IPS DF 6.9 (cell line): ENCODE data around the gene TMA16.

Experiments
- DNase-seq: peaks from one replicate; pipeline ENCODE4 v3.0.0-alpha.2; 2013; ENCODE audit warnings: low read depth, low spot score
- H3K27ac ChIP-seq: one replicate; pipeline ENCODE4 v1.5.1; 2013; ENCODE audit warnings: low read length, control low read depth
- H3K27me3 ChIP-seq: 2 replicates; pipeline ENCODE4 v1.6.1; 2013; ENCODE audit warnings: mild to moderate bottlenecking, low read length; ENCODE audit not compliant: control insufficient read depth, insufficient read depth
- H3K36me3 ChIP-seq: 2 replicates; pipeline ENCODE4 v1.6.1; 2013; ENCODE audit warnings: low read length; ENCODE audit not compliant: control insufficient read depth, insufficient read depth
- H3K4me1 ChIP-seq: 2 replicates; pipeline ENCODE4 v1.6.1; 2013; ENCODE audit warnings: low read length; ENCODE audit not compliant: control insufficient read depth, insufficient read depth
- H3K4me3 ChIP-seq: 2 replicates; pipeline ENCODE4 v1.5.1; 2013; ENCODE audit warnings: mild to moderate bottlenecking, low read length
- H3K9me3 ChIP-seq: 2 replicates; pipeline ENCODE4 v1.6.1; 2013; ENCODE audit warnings: low read length, inconsistent platforms; ENCODE audit not compliant: control insufficient read depth, insufficient read depth
- WGBS: extraction: QIAGEN DNeasy Blood & Tissue Kit; methylation state at CpG from one replicate; pipeline ENCODE4 v1.1.7; 2013; ENCODE audit warnings: mixed read lengths, missing lambda C conversion rate; ENCODE audit not compliant: insufficient read length, insufficient coverage; 5-methylcytosine and 5-hydroxymethylcytosine counted together

The TMA16 gene

DNA sequence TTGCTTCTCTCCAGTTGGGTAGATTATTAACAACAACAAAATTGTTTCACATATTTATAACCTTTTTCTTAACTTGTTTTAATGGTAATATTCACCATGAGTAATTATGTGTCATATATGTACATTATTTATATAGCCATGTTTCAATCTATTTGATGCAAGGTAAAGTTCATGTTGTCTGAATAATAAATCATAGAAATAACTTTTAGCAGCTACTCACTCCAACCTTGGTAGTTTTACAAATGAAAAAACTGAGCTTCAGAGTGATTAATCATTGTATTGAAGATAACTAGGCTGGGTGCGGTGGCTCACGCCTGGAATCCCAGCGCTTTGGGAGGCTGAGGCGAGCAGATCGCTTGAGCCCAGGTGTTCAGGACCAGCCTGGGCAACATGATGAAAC is 46.0 kb downstream of the TMA16 start:
- WGBS = no CpG with 5 or more reads among the region's 5 CpGs
- no peaks in the 10 kb centered on the region for H3K9me3 ChIP-seq
- H3K4me1 ChIP-seq = no peaks in the 10 kb centered on the region
- H3K4me3 ChIP-seq = no peak overlapping the region
- H3K27ac ChIP-seq = no peak overlapping the region
- H3K36me3 ChIP-seq = no peaks in the 10 kb centered on the region
- no peak for DNase-seq
- H3K27me3 ChIP-seq = no peaks in the 10 kb centered on the region

- H3K4me3 ChIP-seq = no peak overlapping the region
- WGBS = no CpG with 5 or more reads among the region's 3 CpGs
- no peak for DNase-seq
- H3K4me1 ChIP-seq = no peaks in the 10 kb centered on the region
- no peaks in the 10 kb centered on the region for H3K36me3 ChIP-seq
- H3K9me3 ChIP-seq = no peaks in the 10 kb centered on the region
- H3K27ac ChIP-seq = no peak overlapping the region
- no peaks in the 10 kb centered on the region for H3K27me3 ChIP-seq
Measured at GRCh38 chr4:163540977-163541376, 46.5 kb downstream of the TMA16 start.

DNA sequence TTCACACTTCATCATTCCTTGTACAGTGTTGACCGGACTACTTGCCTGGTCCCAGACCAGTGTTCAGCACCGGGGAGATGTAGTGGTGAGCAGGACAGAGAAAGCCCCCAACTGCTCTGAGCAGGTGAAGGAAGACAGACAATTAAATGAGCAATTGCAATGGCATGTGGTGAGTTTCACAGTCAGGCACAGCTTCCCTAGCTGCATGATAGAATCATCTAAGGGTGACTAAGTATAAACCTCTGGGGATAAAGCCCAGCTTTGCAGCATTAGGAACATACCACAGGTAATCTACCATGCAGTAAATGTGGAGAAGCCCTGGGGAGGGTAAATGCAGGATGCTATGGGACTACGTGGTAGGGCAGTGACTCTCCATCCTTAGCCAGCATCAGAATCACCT is 47.8 kb downstream of the TMA16 start:
- Histone ChIP-seq H3K27me3 (no peaks in the 10 kb centered on the region), H3K4me3 (no peak overlapping the region), H3K27ac (no peak overlapping the region), H3K9me3 (no peaks in the 10 kb centered on the region), H3K36me3 (no peaks in the 10 kb centered on the region), H3K4me1 (no peaks in the 10 kb centered on the region)
- DNase-seq = no peak
- no CpG with 5 or more reads among the region's 3 CpGs for WGBS

DNA sequence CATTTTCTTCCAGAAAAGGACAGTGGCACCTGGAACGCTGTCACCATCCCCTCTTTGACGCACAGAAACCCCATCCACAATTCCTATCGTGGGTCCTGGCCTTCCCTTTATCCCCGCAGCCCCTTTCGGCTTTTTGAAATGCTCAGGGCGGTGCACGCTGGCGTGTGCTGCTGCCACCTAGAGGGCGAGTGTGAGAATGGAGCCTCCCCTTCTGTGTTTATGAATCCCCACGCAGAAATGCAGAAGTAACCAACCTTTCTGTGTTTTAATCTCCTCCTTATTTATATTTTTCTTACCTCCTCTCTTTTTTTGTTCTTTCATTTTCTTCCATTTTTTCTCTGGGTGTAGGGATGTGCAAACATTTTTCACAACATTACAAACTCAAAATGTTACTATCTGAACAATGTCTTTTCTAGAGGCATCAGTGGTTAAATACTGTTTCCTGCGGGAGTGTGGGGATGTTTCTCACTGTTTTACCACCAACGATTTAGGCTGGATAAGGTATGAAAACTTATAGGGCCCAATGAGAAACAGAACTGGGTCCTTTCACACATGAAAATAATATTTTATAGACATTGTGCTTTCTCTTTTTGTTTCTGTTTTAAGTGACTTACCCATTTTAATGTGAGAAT is 50.0 kb downstream of the TMA16 start:
- H3K4me3 ChIP-seq = no peak overlapping the region
- WGBS = no CpG with 5 or more reads among the region's 12 CpGs
- H3K27ac ChIP-seq = no peak overlapping the region
- no peak for DNase-seq
- no peaks in the 10 kb centered on the region for H3K36me3 ChIP-seq
- no peaks in the 10 kb centered on the region for H3K9me3 ChIP-seq
- H3K27me3 ChIP-seq = no peaks in the 10 kb centered on the region
- H3K4me1 ChIP-seq = no peaks in the 10 kb centered on the region

DNA sequence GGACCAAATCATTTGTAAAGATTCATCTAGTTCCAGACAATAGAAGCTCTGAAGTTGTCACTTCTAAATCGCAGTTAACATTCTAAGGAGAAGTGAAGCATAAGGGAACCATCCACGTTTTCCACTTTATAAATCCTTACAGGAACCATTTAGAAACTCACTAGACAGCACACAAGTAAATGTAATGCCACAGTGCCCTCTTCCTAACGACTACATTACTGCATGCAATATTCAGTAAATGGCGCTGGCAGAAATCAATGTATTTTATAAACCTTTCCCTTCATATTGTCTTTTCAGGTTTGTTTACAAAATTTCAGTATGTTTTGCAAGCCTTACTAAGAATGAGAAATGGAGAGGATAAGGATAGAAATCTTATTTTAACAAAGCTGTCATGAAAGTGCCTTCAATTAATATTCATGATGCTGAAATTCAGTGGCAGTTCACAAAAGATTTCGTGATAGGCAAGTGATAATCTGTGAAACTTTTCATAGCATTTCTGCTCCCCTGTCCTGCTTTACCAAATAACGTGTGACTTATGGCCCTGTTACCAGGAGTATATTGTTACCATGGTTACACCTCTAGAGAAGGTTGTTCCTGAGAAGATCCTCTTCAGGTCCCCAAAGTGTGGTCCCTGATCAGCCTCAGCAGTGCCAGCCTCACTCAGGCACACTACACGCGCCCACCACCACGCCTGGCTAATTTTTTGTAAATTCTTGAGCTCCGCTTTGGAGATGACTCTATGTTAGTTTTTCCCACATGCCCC is 54.2 kb downstream of the TMA16 start:
- Histone ChIP-seq H3K4me1 (no peaks in the 10 kb centered on the region), H3K36me3 (no peaks in the 10 kb centered on the region), H3K4me3 (no peak overlapping the region), H3K9me3 (no peaks in the 10 kb centered on the region), H3K27me3 (no peaks in the 10 kb centered on the region), H3K27ac (no peak overlapping the region)
- WGBS = no CpG with 5 or more reads among the region's 10 CpGs
- DNase-seq = no peak

DNA sequence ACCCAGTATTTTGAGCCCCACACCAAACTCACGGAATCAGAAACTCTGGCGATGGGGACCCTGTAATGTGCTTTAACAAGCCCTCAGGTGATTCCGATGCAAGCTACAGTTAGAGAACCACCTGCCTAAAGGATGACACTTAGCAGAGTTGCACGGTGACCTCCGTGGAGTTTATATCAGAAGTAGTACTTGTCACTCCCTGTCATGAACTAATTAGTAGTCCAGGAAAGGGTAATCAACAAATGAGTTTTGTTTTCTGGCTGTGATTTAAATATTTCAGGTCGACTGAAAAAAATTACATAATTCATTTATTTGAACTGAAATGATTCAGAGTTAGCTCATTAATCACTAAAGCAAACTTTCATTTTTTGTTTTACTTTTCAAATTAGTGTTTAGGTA is 56.4 kb downstream of the TMA16 start:
- DNase-seq = no peak
- no peak overlapping the region for H3K4me3 ChIP-seq
- no peaks in the 10 kb centered on the region for H3K36me3 ChIP-seq
- no peaks in the 10 kb centered on the region for H3K4me1 ChIP-seq
- H3K27ac ChIP-seq = no peak overlapping the region
- no peaks in the 10 kb centered on the region for H3K27me3 ChIP-seq
- H3K9me3 ChIP-seq = no peaks in the 10 kb centered on the region
- no CpG with 5 or more reads among the region's 6 CpGs for WGBS

- no peaks in the 10 kb centered on the region for H3K36me3 ChIP-seq
- no peak overlapping the region for H3K4me3 ChIP-seq
- DNase-seq = no peak
- H3K4me1 ChIP-seq = no peaks in the 10 kb centered on the region
- H3K27ac ChIP-seq = no peak overlapping the region
- no peaks in the 10 kb centered on the region for H3K27me3 ChIP-seq
- no peaks in the 10 kb centered on the region for H3K9me3 ChIP-seq
- WGBS = no CpG with 5 or more reads among the region's 4 CpGs
Measured at GRCh38 chr4:163553146-163553545, 58.7 kb downstream of the TMA16 start.

DNA sequence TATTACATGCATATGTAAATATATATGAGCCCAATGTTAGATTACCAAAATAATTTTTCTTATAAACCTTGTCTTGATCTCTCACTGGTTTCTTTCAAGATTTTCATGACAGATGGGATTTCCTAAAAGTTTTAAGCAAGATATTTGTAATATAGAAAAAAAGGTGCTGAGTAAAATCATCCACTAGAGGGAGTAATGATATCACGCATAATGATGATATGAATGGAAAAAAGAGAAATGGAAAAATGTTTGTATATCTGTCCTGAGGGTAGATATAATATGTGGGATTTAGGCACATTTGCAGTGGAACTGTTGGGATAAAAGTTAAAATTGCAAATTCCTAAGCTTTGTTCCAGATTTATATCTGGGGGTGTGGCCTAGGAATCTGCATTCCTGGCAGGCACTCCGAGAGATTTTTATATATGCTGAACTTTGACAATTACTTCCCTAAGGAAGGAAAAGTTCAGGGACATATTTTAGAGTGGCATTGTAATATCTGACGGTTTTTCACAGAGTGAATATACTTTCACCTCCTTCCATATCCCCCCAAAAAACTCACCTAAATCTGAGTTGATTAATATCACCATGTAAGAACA is 60.5 kb downstream of the TMA16 start:
- no peaks in the 10 kb centered on the region for H3K4me1 ChIP-seq
- no peak overlapping the region for H3K27ac ChIP-seq
- H3K27me3 ChIP-seq = no peaks in the 10 kb centered on the region
- no peak overlapping the region for H3K4me3 ChIP-seq
- WGBS = 100% methylated on average over 1 of the region's 3 CpGs
- H3K9me3 ChIP-seq = no peaks in the 10 kb centered on the region
- H3K36me3 ChIP-seq = no peaks in the 10 kb centered on the region
- no peak for DNase-seq

DNA sequence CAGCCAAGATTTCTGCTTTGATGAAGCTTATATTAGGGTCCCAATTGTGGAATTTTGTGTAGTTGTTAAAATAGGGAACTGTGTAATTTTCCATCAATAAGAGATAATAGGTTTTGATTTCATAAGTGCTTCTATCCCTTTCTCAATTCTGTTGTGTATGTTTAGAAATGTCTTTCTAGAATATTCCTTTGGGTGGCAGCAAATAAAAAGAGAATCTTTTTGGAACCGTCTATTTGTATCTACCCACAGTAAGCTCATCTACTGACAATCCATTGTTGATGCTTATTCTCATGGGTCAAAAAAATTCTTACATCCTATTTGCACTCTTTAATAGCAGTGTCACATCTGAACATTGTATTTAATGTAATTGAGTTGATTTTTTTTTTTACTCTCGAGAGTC is 61.7 kb downstream of the TMA16 start:
- no peak for DNase-seq
- Histone ChIP-seq H3K27ac (no peak overlapping the region), H3K9me3 (no peaks in the 10 kb centered on the region), H3K4me1 (no peaks in the 10 kb centered on the region), H3K36me3 (no peaks in the 10 kb centered on the region), H3K27me3 (no peaks in the 10 kb centered on the region), H3K4me3 (no peak overlapping the region)
- WGBS = no CpG with 5 or more reads among the region's 2 CpGs

DNA sequence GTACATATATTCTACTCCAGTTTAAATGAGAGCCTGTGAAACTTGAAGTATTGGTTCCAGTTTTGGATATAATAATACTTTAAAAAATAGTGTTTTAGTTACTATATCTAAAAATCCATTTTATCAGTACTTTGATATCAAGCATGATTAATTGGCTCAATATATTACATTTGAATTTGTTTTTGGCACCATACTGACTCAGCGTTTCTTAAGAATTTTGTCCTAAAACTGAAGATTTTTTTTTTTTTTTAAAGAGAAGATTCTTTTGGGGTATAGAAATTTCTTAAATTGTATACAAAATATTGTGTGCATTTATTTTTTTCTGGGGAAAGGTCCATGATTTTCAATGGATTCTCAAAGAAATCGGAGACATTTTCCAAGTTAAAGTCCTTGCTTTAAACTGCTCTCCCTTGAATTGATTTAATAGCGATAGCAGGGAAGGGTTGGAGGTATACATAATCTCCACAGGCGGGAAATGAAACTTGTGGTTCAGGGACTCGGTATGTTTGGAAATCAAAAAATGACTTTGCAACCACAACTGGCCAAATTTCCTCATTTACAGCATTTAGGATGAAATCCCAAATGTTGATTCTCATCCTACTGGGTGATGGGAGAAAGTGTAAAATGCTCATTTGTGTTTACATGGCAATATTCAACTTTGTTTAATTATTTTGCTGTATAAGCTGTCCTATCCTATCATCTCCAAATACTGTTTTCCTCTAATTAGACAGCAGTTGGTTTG is 62.3 kb downstream of the TMA16 start:
- H3K4me1 ChIP-seq = no peaks in the 10 kb centered on the region
- H3K27me3 ChIP-seq = no peaks in the 10 kb centered on the region
- H3K4me3 ChIP-seq = no peak overlapping the region
- DNase-seq = no peak
- no peaks in the 10 kb centered on the region for H3K9me3 ChIP-seq
- no CpG with 5 or more reads among the region's 5 CpGs for WGBS
- no peaks in the 10 kb centered on the region for H3K36me3 ChIP-seq
- H3K27ac ChIP-seq = no peak overlapping the region
